Measurements from ENCODE around the gene INIP.

- TF ChIP-seq EZH2 (IDR thresholded peaks at IDR 0.05; ENCODE audit: borderline replicate concordance, low read depth, low read length, poor library complexity, severe bottlenecking): no peak
- TF ChIP-seq CTCF (conservative IDR thresholded peaks at IDR 0.05; ENCODE audit: low read depth, low read length): no peak
Measured at GRCh38 chr9:112648624-112649023, 69.3 kb downstream of the INIP start.

Data from A673 (cell line).